LoVo (cell line): ENCODE results near the gene AHRR.

ENCODE experiments used
- DNase-seq: peaks from one replicate; pipeline ENCODE4 v3.0.0-alpha.2; 2016; ENCODE audit warnings: low spot score

AHRR gene

DNA sequence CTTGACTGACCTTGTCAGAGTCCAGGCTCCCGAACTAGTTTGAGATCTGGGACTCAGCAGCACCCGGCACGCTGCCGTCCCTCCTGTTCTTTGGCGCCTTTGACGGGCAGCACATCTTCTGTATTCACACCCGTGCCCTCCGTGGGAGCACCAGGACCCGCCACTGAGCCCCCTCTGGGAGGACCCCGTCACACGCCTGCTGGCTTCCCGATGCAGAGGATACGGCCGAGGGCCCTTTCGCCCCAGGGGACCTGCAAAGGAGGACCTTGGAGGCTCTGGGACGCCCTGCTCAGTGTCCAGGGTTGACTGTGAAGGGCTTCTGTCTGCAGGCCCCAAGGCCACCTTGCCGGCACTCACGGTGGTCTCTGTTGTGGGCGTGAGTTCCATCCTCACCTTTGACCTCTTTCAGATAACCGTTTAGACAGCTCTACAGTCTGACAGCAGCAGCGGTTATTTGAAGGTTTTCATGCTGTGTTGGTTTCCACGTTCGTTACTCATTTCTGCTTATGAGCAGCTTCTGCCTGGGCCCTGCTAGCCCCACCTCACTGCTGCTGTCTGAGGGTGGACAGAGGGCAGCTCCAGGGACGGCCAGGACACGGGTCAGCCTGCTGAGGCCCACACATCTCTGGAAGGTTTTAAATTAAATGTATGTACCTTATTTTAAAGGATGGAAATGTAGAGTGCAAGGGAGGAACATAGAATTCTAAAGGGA lies 108.9 kb downstream of the AHRR start:
- no peak for DNase-seq

DNA sequence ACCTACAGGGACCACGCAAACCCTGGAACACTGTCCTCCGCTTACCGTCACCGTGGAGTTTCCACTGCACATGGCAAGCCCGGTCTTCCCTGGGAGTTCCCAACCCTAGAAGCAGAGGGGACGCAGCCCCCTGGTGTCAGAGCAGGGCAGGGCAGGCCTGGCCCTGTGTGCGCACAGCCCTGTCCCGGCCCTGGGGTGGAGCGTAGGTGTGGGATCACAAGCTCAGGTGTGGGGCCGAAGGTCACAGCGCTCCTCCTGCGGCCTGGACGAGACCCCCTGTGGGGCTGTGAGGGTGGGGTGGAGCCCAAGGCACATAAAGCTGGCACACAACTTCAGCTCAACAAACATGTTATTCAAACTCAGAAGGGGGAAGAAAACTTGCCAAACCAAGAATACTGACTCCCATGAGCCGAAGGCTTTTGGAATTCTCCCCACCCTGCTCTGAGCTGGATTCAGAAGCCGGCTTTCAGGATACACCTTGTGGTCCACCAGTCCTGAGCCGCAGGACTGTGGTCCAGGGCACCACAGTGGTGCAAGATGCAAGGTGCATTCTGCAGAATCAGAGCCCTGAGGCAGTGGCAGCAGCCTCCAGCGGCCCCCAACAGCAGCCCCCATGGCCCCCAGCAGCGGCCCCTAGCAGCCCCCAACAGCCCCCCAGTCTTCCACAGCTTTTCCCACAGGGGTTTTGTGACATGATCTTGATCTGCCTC lies 109.6 kb downstream of the AHRR start:
- peak; percentile 93 for DNase-seq

DNA sequence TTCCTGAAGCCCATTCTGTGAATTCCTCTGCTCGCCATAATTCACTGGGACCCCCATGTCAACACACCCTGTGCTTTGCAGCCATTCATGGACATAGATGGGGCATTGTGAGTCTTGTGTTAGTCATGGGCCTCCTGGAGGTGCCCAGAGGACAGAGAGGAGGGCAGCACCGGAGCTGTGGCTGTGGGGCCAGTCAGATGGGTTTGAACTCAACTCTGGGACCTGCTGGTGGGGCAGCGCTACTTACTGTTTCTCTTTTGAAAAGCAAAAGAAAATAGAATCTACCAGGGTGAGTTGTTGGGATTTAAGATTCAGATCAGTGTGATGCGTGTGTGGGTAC lies 110.2 kb downstream of the AHRR start:
- no peak for DNase-seq

- no peak for DNase-seq
These were observed 110.8 kb downstream of the AHRR start for GRCh38 chr5:432201-432927.

DNA sequence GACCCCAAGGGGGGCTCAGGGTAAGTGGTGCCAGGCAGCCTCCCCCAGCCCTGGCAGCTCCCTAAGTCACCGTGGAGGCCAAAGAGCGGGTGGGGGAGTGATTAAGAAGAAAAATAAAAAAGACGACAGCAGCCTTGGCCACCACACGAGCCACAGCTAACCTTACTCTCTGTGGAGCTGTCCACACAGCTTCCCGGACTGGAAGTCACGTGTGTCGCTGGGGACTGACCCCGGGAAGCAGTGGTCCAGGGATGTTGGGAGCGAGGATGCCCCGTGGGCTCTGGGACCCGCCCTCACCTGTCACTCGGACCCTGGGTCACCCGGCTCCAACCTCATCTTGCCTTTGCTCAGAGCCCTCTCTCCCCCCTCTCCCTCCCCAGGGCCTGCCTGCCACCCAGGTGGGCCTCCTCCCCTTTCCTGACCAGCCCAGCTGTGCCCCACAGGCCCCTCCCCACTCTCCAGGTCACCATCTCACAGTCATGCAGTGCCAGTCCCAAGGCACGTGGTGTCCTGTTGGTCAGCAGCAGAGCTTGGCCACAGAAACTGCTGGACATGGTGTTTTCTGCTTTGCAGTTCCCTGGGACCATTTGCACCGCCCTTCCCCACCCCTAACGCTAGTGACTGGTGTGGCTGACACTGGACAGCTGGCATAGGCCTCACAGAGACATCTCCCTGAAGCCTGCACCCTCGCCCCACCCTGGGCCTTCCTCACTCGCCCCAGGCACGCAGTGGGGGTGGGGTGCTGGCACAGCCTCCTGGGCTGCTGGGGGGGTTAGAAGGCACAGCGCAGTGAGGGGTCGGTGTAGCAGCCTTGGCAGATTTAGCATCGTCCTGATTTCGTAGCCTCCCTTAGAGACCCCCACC lies 111.6 kb downstream of the AHRR start:
- DNase-seq: no peak

GRCh38 chr5:433836-434235 lies 112.3 kb downstream of the AHRR start:
- no peak for DNase-seq

- DNase-seq: no peak
These were observed 113.1 kb downstream of the AHRR start for GRCh38 chr5:434443-435146.

GRCh38 chr5:435156-435790 lies 113.8 kb downstream of the AHRR start:
- DNase-seq: no peak

GRCh38 chr5:435961-436640 lies 114.6 kb downstream of the AHRR start:
- DNase-seq: no peak

DNA sequence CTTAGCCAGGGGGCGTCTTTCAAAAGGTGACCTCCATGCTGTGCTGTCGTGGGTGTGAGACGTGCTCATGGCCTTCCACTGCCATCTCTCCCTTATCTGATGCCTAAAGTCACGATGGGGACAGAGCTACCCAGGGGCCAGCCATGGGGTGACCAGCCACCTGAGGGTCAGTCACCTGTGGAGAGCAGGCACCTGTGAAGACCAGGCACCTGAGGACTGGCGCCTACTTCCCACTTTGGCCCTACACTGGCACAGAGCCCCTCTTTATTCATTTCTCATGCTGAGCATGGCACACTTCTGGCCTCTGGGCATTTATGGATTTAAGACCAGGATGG lies 115.1 kb downstream of the AHRR start:
- no peak for DNase-seq

DNA sequence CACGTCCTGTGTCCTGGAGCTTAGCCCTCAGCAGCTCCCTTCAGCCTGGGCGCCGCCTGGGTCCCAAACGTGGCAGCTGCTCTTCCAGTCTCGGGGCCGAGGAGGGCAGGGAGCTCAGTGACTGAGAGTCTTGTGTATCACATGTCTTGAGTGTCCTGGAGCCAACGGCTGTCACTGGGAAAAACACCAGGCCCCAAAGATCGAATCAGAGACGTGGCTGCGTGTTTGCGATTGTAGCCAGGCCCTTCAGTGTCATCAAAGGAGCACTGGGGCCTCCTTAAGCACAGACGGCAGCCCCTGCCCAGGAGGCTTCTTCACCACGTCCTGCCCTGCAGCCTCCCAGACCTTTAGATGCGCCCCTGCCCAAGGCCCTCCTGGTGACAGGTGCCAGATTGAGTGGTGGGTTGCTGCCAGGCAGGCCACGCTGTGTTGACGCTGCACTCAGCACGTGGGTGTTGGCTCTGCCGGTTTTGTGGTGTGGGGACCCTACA lies 115.8 kb downstream of the AHRR start:
- no peak for DNase-seq

GRCh38 chr5:438481-438981 lies 117.0 kb downstream of the AHRR start:
- DNase-seq: no peak

- DNase-seq: no peak
These were observed 117.7 kb downstream of the AHRR start for GRCh38 chr5:439181-439580.

DNA sequence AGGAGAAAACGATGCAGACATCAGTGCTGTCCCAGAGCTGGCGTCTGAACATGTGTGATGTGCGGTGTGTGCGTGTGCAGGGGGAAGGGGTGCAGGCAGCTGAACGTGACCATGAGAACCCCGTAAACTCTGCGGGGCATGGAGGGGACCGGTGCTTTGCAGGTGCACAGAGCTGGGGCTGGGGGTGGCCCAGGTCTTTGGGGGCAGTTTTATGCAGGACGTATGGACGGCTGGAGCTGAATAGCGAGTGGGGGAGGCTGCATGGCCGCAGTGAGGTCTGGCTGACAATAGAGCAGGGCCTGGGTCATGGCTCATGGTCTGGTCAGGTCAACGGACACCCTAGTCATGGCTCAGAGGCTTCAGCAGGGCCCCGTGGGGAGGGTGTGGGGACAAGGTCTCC lies 118.1 kb downstream of the AHRR start:
- no peak for DNase-seq

DNA sequence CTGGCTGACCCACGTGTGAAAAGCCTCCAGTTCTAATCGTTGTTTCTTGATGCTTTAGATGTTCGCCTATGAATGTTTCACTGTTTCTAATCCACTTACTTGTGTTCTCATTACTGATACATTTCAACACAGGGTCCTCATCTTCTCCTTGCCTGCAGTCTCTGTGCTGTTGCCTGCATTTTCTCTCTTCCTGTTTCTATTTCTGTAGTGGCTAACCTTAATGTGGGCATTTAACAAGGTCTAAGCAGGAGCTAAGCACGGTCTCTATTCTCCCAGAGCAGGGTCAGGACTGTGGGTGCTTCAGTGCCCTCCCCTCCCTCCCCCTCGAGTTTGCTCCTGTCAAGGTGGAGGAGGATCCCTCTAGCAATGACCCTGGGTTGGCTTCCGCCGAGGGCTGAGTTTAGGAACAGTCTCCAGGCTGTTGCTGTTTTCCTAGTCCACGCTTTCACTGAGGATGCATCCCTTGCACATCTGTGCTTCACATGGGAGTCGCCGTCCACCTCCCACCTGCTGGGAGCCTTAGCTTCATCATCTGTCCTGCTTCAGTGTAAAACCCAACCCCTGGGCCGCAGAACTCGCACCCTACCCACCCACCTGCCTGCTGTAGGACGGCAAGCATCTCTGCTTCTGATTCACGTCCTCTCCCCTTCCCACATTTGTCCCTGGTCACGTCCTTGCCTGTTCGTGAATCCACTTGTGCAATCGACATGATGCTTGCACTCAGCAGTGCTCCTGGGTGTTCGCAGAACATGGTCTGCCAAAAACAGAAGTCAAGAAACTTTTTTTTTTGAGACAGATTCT lies 119.1 kb downstream of the AHRR start:
- DNase-seq: no peak

DNA sequence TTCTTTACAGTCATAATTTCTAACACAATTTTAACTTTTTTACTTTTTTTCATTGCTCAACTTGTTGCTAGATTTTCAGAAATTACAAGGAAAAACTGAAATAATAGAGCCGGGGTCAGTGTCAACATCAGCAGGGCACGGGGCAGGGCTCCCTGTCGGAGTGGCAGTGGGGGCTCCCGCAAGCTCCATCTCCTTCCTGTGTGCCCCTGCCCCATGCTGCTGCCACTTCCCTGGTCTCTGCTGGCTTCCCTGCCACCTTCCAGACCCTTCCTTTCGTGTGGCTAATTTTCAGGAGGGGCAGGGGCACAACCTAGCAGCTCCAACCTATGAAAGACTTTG lies 120.5 kb downstream of the AHRR start:
- no peak for DNase-seq

- DNase-seq: peak; percentile 88
These were observed 121.1 kb downstream of the AHRR start, which contains the start of gene EXOC3 for GRCh38 chr5:442335-443238. EXOC3 (plus strand) TSS chr5:443176; CDS start chr5:446206, 3,030 bp downstream.
